ENCODE results near the gene UBXN10. TPM values are rescaled to one million over a fixed set of nuclear protein-coding genes. Genes with fewer than 3 reads are reported as not detected.

The UBXN10 gene
- polyA plus RNA-seq, 3 donors = 0.16 to 0.82 (median 0.30) TPM

DNA sequence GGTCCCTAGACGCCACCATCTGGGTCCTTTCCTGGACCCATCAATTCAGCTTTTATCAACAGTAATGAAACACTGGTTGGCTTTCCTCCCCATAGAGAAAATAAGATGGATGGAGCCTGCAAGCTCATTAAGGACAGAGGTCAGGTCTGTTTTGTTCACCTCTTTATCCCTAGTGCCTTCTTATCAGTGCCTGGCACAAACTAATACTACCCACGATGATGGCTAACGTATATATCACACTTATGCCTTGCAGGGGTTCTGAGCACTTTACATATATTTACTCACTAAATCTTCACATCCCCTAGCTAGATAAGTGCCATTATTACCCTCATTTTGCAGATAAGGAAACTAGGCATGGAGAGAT lies 5.1 kb upstream of the UBXN10 start:
- no peak overlapping the region for H3K4me2 ChIP-seq (replicated peaks; ENCODE audit: extremely low read depth, low read length, poor library complexity, severe bottlenecking)
- Mint-ChIP-seq H3K4me1 (peaks cover 22% of the 10 kb centered on the region), H3K36me3 (peaks cover 0 to 5% of the 10 kb centered on the region in 2 donors), H3K27ac (no peak overlapping the region), H3K4me3 (no peak overlapping the region), H3K27me3 (ENCODE audit: low read depth in 3 of 3) (peaks cover 24 to 31% (median 29%) of the 10 kb centered on the region in 3 donors), H3K9me3 (peaks cover 12 to 20% (median 17%) of the 10 kb centered on the region in 7 donors)
- H3K36me3 ChIP-seq (replicated peaks in 1 of 2; ENCODE audit: control insufficient read depth in 1 of 2, insufficient read depth in 2 of 2, low read length in 2 of 2) = no peaks in the 10 kb centered on the region
- no peak overlapping the region for H2AFZ ChIP-seq (ENCODE audit: insufficient read depth, low read depth, low read length, poor library complexity, severe bottlenecking)
- no peak for DNase-seq
- H3K4me3 ChIP-seq (replicated peaks in 1 of 3; ENCODE audit: low read depth in 2 of 3, low read length in 3 of 3) = no peak overlapping the region
- H3K9ac ChIP-seq (ENCODE audit: insufficient read depth, low read length, poor library complexity, severe bottlenecking) = no peak overlapping the region
- peaks cover 13 to 14% of the 10 kb centered on the region in 2 donors for H3K4me1 ChIP-seq (ENCODE audit: control insufficient read depth in 1 of 2, insufficient read depth in 2 of 2, low read length in 2 of 2)
- H3K27me3 ChIP-seq (ENCODE audit: control insufficient read depth in 2 of 2, insufficient read depth in 2 of 2, low read length in 2 of 2) = peaks cover 9 to 17% of the 10 kb centered on the region in 2 donors
- no peak for TF ChIP-seq CTCF (IDR thresholded peaks at IDR 0.05)
- H3K9me3 ChIP-seq (replicated peaks in 1 of 2; ENCODE audit: control insufficient read depth in 1 of 2, insufficient read depth in 1 of 2, low read length in 2 of 2) = peaks cover 8 to 10% of the 10 kb centered on the region in 2 donors
- no peaks in the 10 kb centered on the region for H3K79me2 ChIP-seq (ENCODE audit: insufficient read depth, low read length)
- intact Hi-C loops (cut with micrococcal nuclease) = no loop called here
- no peak overlapping the region for H3K27ac ChIP-seq (ENCODE audit: low read depth in 1 of 2, low read length in 2 of 2)
- no peaks in the 10 kb centered on the region for H4K20me1 ChIP-seq (ENCODE audit: insufficient read depth, low read length)
- WGBS (ENCODE audit: insufficient coverage) = no CpG with 5 or more reads among the region's 3 CpGs

DNA sequence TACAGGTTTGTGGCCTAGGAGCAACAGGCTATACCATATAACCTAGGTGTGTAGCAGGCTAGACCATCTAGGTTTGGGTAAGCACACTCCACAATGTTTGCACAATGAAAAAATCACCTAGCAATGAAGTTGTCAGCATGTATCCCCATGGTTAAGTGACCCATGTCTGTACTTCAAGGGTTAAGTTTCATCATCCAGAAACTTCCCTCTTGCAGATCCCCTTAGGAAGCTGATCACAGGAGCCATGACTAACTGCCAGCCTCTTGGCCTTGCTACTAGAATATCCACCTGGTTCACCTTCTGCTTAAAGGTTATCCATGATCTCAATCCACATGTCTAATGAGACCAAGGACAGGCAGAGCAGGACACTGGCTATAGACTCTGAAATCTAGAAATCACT lies 3.5 kb upstream of the UBXN10 start:
- Histone ChIP-seq H3K9ac (ENCODE audit: insufficient read depth, low read length, poor library complexity, severe bottlenecking) (no peak overlapping the region), H3K4me1 (ENCODE audit: control insufficient read depth in 1 of 2, insufficient read depth in 2 of 2, low read length in 2 of 2) (peaks cover 20 to 23% of the 10 kb centered on the region in 2 donors), H3K4me3 (replicated peaks in 1 of 3; ENCODE audit: low read depth in 2 of 3, low read length in 3 of 3) (no peak overlapping the region), H3K4me2 (replicated peaks; ENCODE audit: extremely low read depth, low read length, poor library complexity, severe bottlenecking) (no peak overlapping the region), H3K79me2 (ENCODE audit: insufficient read depth, low read length) (no peaks in the 10 kb centered on the region), H2AFZ (ENCODE audit: insufficient read depth, low read depth, low read length, poor library complexity, severe bottlenecking) (no peak overlapping the region), H4K20me1 (ENCODE audit: insufficient read depth, low read length) (no peaks in the 10 kb centered on the region), H3K9me3 (replicated peaks in 1 of 2; ENCODE audit: control insufficient read depth in 1 of 2, insufficient read depth in 1 of 2, low read length in 2 of 2) (peaks cover 8 to 10% of the 10 kb centered on the region in 2 donors), H3K36me3 (replicated peaks in 1 of 2; ENCODE audit: control insufficient read depth in 1 of 2, insufficient read depth in 2 of 2, low read length in 2 of 2) (no peaks in the 10 kb centered on the region), H3K27ac (ENCODE audit: low read depth in 1 of 2, low read length in 2 of 2) (no peak overlapping the region), H3K27me3 (ENCODE audit: control insufficient read depth in 2 of 2, insufficient read depth in 2 of 2, low read length in 2 of 2) (peaks cover 23 to 32% of the 10 kb centered on the region in 2 donors)
- DNase-seq = peak in 1 of 3 donors; percentile 17
- Mint-ChIP-seq H3K27ac (no peak overlapping the region), H3K27me3 (ENCODE audit: low read depth in 3 of 3) (peaks cover 36 to 45% (median 43%) of the 10 kb centered on the region in 3 donors), H3K4me3 (no peak overlapping the region), H3K36me3 (peaks cover 0 to 5% of the 10 kb centered on the region in 2 donors), H3K9me3 (peaks cover 12 to 19% (median 17%) of the 10 kb centered on the region in 7 donors), H3K4me1 (peaks cover 27% of the 10 kb centered on the region)
- intact Hi-C loops (cut with micrococcal nuclease) = no loop called here
- no peak for TF ChIP-seq CTCF (IDR thresholded peaks at IDR 0.05)

Data from CD14-positive monocyte (primary cell).